AG20443 (cell line): ENCODE data around the gene PARD3B.

Source experiments
- DNase-seq: peaks from one replicate; pipeline ENCODE4 v3.0.0; 2012; ENCODE audit warnings: low spot score, mixed read lengths

The PARD3B gene

GRCh38 chr2:204753841-204754240 is 208.6 kb downstream of the PARD3B start:
- no peak for DNase-seq

DNA sequence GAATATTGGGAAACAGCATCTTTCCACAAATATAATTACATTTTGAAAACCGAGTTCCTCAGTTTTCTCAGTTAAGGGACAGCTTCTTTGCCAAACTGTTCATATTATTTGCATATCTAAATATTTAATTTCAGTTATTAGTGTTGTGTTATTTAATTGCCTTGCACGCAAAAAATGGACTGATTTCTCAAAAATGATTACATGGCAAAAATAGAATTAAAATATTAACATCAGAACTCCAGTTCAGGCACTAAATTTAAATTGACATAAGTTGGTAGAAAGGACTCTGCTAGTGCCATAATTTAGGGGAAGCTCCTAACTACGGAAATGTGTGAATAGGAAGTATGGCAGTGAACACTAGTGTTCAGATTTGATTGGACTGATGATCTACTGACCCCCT is 209.6 kb downstream of the PARD3B start:
- DNase-seq: no peak

DNA sequence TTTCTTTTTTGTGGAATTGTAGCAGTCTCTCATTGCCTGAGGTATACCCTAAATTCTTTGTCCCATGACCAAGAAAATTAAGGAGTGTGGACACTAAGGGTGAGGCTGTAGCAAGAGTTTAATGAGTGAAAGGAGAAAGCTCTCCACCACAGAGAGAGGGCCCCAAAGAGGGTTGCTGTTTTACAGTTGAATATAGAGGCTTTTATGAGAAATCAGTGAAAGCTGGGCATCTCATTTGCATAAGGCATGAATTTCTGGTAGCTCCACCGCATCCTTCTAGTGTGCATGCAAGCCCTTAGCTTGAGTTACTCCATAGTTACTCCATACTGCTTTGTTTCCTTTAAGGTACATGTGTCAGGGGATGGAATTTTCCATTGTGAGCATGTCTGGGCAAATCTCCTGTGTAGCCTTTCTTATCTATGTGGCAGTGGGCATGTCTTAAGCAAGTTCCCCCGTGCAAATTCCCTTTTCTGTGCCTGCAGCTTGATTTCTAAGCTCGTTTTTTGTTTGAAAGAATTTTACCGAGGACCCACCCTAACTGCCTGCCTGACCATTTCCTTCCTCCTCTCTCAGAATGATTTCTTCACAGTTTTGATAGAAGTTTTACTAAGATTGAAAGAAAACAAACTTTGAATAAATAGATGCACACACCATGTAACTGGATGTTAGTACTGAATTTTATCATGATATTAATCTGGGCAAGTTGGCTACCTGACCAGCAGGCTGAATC is 218.9 kb downstream of the PARD3B start:
- no peak for DNase-seq

- DNase-seq: no peak
These were observed 225.5 kb downstream of the PARD3B start for GRCh38 chr2:204770735-204771134.

GRCh38 chr2:204771721-204772120 is 226.4 kb downstream of the PARD3B start:
- no peak for DNase-seq

- no peak for DNase-seq
These were observed 227.3 kb downstream of the PARD3B start for GRCh38 chr2:204772546-204772945.

DNA sequence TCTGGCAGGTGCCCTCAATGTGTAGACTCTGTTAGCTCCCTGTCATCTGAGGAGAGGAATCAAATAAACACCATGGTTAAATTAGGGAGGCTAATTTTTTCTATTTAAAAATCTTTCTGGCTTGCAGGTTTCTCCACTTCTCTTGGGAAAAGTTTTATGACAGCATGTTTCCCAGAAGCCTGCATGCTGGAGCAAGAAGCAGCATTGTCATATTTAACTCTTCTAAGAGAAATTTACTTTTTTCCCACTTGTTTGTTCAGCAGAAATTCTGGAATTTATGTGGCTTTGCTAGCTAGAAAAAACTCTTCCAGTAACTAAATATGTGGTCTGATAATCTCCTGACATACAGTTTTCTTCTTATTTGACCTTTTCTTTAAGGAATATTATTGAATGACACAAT is 230.5 kb downstream of the PARD3B start:
- no peak for DNase-seq

DNA sequence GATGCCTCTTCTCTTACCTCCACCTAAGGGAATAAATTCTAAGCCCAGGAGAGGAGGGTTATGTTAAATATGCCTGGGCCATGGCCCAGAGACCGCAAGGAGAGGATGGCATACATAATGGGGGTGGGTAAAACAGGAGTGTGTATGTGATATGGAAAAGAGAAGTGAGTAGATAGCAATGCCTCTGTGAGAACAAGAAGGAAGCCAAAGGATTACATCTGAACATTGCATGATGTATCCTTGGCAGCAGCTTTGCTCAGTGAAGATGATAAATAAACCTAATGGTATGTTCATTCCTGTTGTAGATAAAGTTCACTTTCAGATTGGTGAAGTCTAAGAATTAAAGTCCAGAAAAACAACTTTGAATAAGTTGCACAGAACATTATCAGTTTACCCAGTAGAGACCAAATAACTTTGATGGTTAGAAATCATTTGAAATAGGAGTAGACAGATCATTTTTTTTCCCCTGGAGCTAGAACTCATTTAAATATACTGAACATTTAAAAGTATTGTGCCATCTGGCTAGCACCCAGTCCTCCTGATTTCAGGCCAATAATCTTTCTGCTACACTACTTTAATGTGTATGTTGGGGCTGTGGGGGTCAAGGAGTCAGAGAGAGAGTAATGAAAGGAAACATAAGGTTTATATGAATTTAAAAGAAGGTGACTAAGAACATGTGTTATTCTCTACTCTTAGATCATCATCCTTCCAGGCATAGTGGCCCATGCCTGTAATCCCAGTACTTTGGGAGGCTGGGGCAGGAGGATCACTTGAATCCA is 231.7 kb downstream of the PARD3B start:
- peak; percentile 9 for DNase-seq

- DNase-seq: no peak
These were observed 234.5 kb downstream of the PARD3B start for GRCh38 chr2:204779771-204780170.

DNA sequence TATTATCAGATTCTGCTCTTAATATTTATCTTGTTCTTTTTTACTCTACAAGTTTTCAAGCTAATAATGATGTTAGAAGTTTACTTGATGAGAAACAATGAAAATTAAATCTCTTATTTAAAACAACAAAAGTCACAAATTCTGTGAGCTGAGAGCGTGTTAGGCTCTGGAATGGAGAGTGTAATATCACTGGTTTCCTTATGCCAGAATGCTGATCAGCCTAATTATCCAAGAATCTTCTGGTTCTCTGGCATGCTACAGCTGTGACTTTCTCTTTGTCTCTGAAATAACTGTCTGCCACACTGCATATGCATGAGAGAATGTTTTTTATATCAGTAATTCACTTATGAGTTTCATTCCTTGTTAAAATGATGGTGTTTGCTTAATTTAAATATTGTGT is 236.7 kb downstream of the PARD3B start:
- DNase-seq: no peak

DNA sequence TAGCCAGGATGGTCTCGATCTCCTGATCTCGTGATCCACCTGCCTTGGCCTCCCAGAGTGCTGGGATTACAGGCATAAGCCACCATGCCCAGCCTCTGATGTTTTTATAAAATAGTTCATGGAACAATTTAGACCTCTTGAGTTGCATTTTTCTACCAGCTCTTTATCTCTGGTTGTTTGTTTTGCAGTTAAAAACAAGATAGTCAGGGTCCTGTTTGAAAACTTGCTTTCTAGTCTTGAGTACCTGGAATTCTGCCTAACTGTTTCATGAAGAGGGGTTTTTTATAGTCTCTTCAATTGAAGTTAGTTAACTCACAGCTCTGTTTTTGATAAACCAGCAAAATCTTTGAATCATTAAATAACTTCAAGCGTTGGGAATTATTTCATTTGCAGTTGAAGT is 244.8 kb downstream of the PARD3B start:
- no peak for DNase-seq

DNA sequence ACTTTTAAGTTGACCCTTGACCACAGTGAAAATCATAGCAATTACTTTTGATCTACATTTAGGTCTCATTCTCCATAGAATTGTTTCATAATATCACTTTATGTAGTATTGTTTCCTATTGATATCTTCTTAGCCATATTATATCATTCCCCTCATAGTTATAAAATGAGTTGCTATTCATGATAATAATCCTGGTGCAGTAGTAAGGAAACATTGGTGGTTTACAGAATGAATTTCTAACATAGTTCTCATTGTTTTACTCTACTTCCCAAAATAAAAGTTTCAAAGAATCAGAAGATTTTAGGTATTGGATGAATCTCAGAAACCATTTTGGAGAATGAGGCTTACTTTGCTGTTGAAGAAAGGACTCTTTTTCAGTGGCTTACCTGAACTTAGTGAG is 246.0 kb downstream of the PARD3B start:
- no peak for DNase-seq

GRCh38 chr2:204794624-204795023 is 249.3 kb downstream of the PARD3B start:
- no peak for DNase-seq

DNA sequence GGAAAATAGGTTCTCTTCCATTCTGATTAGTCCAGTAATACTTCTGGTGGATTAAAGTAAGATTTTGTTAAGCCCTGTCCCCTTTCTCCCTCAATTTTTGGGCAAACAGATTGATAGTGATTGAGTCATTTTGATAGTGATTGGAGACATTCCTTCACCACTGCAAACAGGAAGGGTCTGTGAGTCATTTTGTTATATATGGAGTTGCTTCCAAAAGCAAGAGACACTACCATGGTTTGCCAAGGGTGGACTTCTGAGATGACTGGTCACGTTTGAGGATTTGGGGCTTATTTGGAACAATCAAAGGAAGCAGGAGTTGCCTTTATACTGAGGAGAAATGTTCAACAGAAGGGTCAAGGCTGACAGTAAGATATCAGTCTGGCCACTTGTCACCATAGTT is 249.9 kb downstream of the PARD3B start:
- peak; percentile 33 for DNase-seq

- DNase-seq: no peak
These were observed 251.3 kb downstream of the PARD3B start for GRCh38 chr2:204796581-204796980.

DNA sequence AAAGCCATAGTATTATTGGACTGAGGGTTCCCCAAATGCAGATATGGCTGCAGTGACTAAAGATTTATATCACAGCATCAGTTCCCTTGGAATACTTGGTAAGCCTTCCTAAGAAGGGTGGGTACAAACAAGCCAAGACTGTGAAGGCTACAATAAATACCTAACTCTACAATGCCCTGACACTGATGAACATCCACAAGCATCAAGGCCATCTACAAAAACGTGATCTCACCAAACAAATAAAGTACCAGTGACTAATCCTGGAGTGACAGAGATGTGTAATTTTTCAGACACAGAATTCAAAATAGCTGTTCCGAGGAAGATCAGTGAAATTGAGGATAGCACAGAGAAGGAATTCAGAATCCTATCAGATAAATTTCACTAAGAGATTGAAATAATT is 254.5 kb downstream of the PARD3B start:
- no peak for DNase-seq

DNA sequence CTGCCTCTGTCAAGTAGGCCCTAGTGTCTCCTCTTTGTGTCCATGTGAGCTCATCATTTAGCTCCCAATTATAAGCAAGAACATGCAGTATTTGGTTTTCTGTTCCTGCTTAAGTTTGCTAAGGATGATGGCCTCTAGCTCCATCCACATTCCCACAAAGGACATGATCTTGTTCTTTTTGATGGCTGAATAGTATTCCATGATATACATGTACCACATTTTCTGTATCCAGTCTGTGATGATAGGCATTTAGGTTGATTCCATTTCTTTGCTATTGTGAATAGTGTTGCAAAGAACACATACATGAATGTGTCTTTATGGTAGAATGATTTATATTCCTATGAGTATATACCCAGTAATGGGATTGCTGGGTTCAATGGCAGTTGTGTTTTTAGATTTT is 263.2 kb downstream of the PARD3B start:
- DNase-seq: no peak

DNA sequence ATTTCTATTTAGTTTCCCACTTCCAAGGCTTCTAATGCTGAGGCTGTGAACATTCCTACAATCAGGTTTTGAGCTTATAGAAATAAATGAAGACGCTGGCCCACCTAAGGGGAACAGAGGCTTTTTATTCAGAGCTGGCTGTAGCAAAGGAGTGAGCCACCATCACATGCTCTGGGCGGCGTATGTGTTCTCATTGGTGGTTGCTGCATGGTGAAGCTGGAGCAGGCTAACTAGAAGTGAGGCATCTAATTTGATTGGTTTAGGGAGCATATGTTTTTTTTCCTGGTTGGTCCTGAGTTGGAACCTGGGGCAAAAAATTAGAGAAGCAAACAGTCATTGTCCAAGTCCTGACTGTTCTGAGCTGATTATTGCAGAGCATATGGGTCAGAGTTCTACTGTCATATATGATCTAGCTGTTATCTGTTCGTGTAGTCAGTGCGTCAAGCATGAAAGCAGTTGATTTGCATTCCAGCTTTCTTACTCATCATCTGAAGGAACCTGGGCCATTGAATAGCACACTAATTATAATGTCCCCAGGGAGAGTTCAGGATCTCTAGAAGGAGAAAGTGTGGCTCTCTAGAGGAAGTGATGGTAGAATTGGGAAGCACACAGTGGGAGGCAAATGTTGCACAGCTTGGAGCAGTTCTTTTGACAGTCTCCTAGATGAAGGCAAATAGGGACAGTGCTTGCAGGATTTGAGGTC is 279.6 kb downstream of the PARD3B start:
- no peak for DNase-seq

DNA sequence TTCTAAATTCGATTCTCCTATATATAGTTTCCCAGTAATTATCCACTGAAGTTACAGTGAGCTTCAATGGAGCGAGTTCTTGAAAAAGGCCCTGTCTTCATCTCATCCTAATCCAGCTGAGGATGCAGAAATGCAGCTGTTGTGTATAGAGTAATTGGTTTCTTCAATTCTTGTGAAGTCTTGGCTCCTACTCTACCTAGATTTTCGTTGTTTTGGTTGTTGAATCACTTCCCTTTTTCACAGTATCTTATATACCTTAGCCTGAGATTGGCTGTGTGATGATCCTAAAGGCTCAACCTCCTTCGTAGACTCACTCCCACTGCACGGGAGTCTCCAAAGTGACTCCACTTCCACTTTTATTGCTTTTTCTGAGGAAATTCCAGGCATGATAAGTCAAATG is 280.4 kb downstream of the PARD3B start:
- no peak for DNase-seq

- no peak for DNase-seq
These were observed 282.7 kb downstream of the PARD3B start for GRCh38 chr2:204827701-204828590.

DNA sequence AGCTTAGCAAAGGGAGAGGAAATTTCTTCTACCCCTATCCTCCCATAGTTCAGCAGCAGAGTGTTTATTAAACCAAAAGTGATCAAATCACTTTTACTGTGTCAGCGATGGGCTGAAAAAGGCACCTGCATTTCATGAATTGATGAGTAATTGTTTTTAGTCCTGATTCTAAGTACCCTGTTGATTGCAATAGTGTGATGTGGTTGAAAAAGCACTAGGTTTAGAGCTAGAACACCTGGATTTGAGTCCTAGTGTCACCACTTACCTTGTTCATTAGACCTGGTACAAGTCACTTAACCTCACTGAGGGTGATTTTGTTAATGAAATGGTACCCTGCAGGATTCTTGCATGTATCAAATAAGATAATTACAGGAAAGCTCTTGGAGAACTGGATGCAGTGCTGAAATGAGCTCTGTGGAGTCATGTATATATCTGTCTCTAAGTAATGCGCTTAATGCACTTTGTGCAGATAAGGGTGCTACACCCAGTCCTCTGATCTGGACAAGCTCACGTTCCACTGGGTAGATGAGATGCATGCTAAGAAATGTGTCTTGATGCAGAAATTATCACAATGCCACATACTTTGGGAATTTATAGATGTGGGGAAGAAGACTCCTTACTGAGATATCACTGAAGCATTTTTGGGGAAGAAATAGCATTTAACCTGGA is 289.6 kb downstream of the PARD3B start:
- DNase-seq: no peak
